GM18517 (cell line): ENCODE data around the gene TMTC1.

ENCODE experiments used
- ATAC-seq: cut with Tn5 transposase; IDR thresholded peaks from one replicate; pipeline ENCODE4 v1.9.1; 2021; ENCODE audit warnings: mild to moderate bottlenecking, moderate library complexity; ENCODE audit not compliant: unreplicated experiment

Gene TMTC1

GRCh38 chr12:29781188-29781587 is 2.6 kb downstream of the TMTC1 start:
- ATAC-seq, result no peak

GRCh38 chr12:29780084-29780483 is 3.7 kb downstream of the TMTC1 start:
- ATAC-seq, result no peak

GRCh38 chr12:29778531-29778930 is 5.2 kb downstream of the TMTC1 start:
- ATAC-seq, result no peak

- ATAC-seq, result no peak
These were observed 10.7 kb downstream of the TMTC1 start for GRCh38 chr12:29773076-29773475.

GRCh38 chr12:29771786-29772185 is 12.0 kb downstream of the TMTC1 start:
- ATAC-seq, result no peak

- ATAC-seq, result no peak
These were observed 12.6 kb downstream of the TMTC1 start for GRCh38 chr12:29771165-29771564.

- ATAC-seq, result no peak
These were observed 14.4 kb downstream of the TMTC1 start for GRCh38 chr12:29769162-29769858.

- ATAC-seq, result no peak
These were observed 15.4 kb downstream of the TMTC1 start for GRCh38 chr12:29768372-29768771.

GRCh38 chr12:29763301-29763683 is 20.4 kb downstream of the TMTC1 start:
- ATAC-seq, result no peak

GRCh38 chr12:29762637-29763300 is 21.0 kb downstream of the TMTC1 start:
- no peak for ATAC-seq

GRCh38 chr12:29759950-29760349 is 23.8 kb downstream of the TMTC1 start:
- ATAC-seq, result no peak

GRCh38 chr12:29756741-29757390 is 26.9 kb downstream of the TMTC1 start:
- ATAC-seq, result no peak

- no peak for ATAC-seq
These were observed 29.2 kb downstream of the TMTC1 start for GRCh38 chr12:29754235-29755189.

GRCh38 chr12:29752121-29752520 is 31.6 kb downstream of the TMTC1 start:
- ATAC-seq, result no peak

GRCh38 chr12:29751676-29752075 is 32.1 kb downstream of the TMTC1 start:
- no peak for ATAC-seq

- ATAC-seq, result peak; percentile 3
These were observed 32.9 kb downstream of the TMTC1 start for GRCh38 chr12:29750928-29751220.

GRCh38 chr12:29750131-29750927 is 33.4 kb downstream of the TMTC1 start:
- ATAC-seq, result peak; percentile 96

GRCh38 chr12:29744365-29744764 is 39.4 kb downstream of the TMTC1 start:
- ATAC-seq, result no peak

GRCh38 chr12:29743801-29744200 is 39.9 kb downstream of the TMTC1 start:
- ATAC-seq, result no peak

GRCh38 chr12:29743077-29743476 is 40.7 kb downstream of the TMTC1 start:
- no peak for ATAC-seq
